ENCODE data around the gene TRIM22. TPM values are rescaled to one million over a fixed set of nuclear protein-coding genes. Genes with fewer than 3 reads are reported as not detected.
"Not testable (repeated sequence)": the region's sequence is repeated elsewhere in the genome, so short reads cannot be mapped to it uniquely, and the experiment has no call there.

The TRIM22 gene
- total RNA-seq, 1 experiment from 2014 or later: 128 TPM

GRCh38 chr11:5690736-5691135 is 1.1 kb downstream of the TRIM22 start:
- DNase-seq (ENCODE audit: low read depth): peak; percentile 56

GRCh38 chr11:5691238-5691963 is 1.8 kb downstream of the TRIM22 start:
- not testable (repeated sequence) for DNase-seq (ENCODE audit: low read depth)

- no peak for DNase-seq (ENCODE audit: low read depth)
Measured at GRCh38 chr11:5691964-5692361, 2.4 kb downstream of the TRIM22 start.

- no peak for DNase-seq (ENCODE audit: low read depth)
Measured at GRCh38 chr11:5694642-5695041, 5.1 kb downstream of the TRIM22 start.

- DNase-seq (ENCODE audit: low read depth): no peak
Measured at GRCh38 chr11:5695580-5695979, 6.0 kb downstream of the TRIM22 start.

GRCh38 chr11:5696210-5696609 is 6.6 kb downstream of the TRIM22 start:
- DNase-seq (ENCODE audit: low read depth): peak; percentile 22

- no peak for DNase-seq (ENCODE audit: low read depth)
Measured at GRCh38 chr11:5698281-5698680, 8.7 kb downstream of the TRIM22 start.

- no peak for DNase-seq (ENCODE audit: low read depth)
Measured at GRCh38 chr11:5700421-5701054, 10.9 kb downstream of the TRIM22 start.

- no peak for DNase-seq (ENCODE audit: low read depth)
Measured at GRCh38 chr11:5701055-5701577, 11.5 kb downstream of the TRIM22 start.

- no peak for DNase-seq (ENCODE audit: low read depth)
Measured at GRCh38 chr11:5703741-5704536, 14.3 kb downstream of the TRIM22 start.

- DNase-seq (ENCODE audit: low read depth): peak; percentile 26
Measured at GRCh38 chr11:5705688-5706087, 16.1 kb downstream of the TRIM22 start.

GRCh38 chr11:5712507-5712906 is 22.9 kb downstream of the TRIM22 start:
- peak; percentile 24 for DNase-seq (ENCODE audit: low read depth)

GRCh38 chr11:5713695-5714094 is 24.1 kb downstream of the TRIM22 start:
- DNase-seq (ENCODE audit: low read depth): peak; percentile 15

GRCh38 chr11:5716518-5716917 is 26.9 kb downstream of the TRIM22 start:
- DNase-seq (ENCODE audit: low read depth): not testable (repeated sequence)

GRCh38 chr11:5719703-5720495 is 30.3 kb downstream of the TRIM22 start:
- no peak for DNase-seq (ENCODE audit: low read depth)

GRCh38 chr11:5722622-5723021 is 33.0 kb downstream of the TRIM22 start:
- no peak for DNase-seq (ENCODE audit: low read depth)

GRCh38 chr11:5726351-5726750 is 36.8 kb downstream of the TRIM22 start:
- no peak for DNase-seq (ENCODE audit: low read depth)

- no peak for DNase-seq (ENCODE audit: low read depth)
Measured at GRCh38 chr11:5727691-5728090, 38.1 kb downstream of the TRIM22 start.

- no peak for DNase-seq (ENCODE audit: low read depth)
Measured at GRCh38 chr11:5736396-5736795, 46.8 kb downstream of the TRIM22 start, which contains the start of gene OR56B1. Gene OR56B1 (plus strand): TSS chr11:5736448. CDS start chr11:5736517, 69 bp downstream.

- DNase-seq (ENCODE audit: low read depth): peak; percentile 35
Measured at GRCh38 chr11:5737091-5737490, 47.5 kb downstream of the TRIM22 start.

GRCh38 chr11:5737670-5738392 is 48.2 kb downstream of the TRIM22 start:
- no peak for DNase-seq (ENCODE audit: low read depth)
